Activated CD4-positive, alpha-beta memory T cell treated with anti-CD3 and anti-CD28 coated beads, Interleukin-2, amount 10 ng/mL, durations not matched to agents 7 days and 5 days (primary cell): Measurements from ENCODE around the gene SNX32. TPM values are rescaled to one million over a fixed set of nuclear protein-coding genes. Genes with fewer than 3 reads are reported as not detected.

Experiments used
- CTCF ChIA-PET: fragments of 350-600 bp; sonication (Branson Sonifier 250); formaldehyde crosslinking; loops from one replicate; lab custom pipeline; 2021; ENCODE audit warnings: antibody characterized with exemption, inconsistent platforms; lab: Charles Lee
- POLR2A ChIA-PET: fragments of 350-600 bp; sonication (Branson Sonifier 250); formaldehyde crosslinking; loops from one replicate; lab custom pipeline; 2021; ENCODE audit warnings: antibody characterized with exemption; lab: Charles Lee
- DNase-seq: peaks from one replicate; pipeline ENCODE4 v3.0.0-alpha.2; 2020
- H3K27ac Mint-ChIP-seq: one replicate; pipeline ENCODE4 v1.8.0; 2021; ENCODE audit warnings: mild to moderate bottlenecking, mixed read lengths
- H3K27me3 Mint-ChIP-seq: one replicate; pipeline ENCODE4 v1.8.0; 2021; ENCODE audit warnings: mixed read lengths
- H3K36me3 Mint-ChIP-seq: one replicate; pipeline ENCODE4 v1.8.0; 2021; ENCODE audit warnings: low read depth, mixed read lengths
- H3K4me1 Mint-ChIP-seq: one replicate; pipeline ENCODE4 v1.8.0; 2021; ENCODE audit warnings: mixed read lengths
- H3K4me3 Mint-ChIP-seq: one replicate; pipeline ENCODE4 v1.8.0; 2021; ENCODE audit warnings: mild to moderate bottlenecking, mixed read lengths
- H3K9me3 Mint-ChIP-seq: one replicate; pipeline ENCODE4 v1.8.0; 2021; ENCODE audit warnings: mixed read lengths
- total RNA-seq, 2 experiments: library from RNA; stranded (reverse); gene quantifications; one replicate each; pipeline ENCODE4 v1.2.3, GENCODE V29; 2021

Gene SNX32
- total RNA-seq, 2 experiments from 2014 or later = 0.83 to 1.6 TPM

GRCh38 chr11:65897020-65897471, 63.3 kb downstream of the SNX32 start:
- peaks cover 16% of the 10 kb centered on the region for H3K36me3 Mint-ChIP-seq
- DNase-seq = no peak
- ChIA-PET CTCF (interaction anchor here (0.6 to 3.2 kb wide), 4 partner anchors 8 to 91 kb away, joined by 3 to 73 read pairs (median 14); partner anchors contain the start of genes CCDC85B and FIBP), POLR2A (interaction anchor here (1.0 to 8.8 kb wide), 6 partner anchors 9 to 38 kb away, joined by 3 to 185 read pairs (median 12); partner anchors contain the start of genes C11orf68, CCDC85B, CFL1 and FIBP)
- H3K27ac Mint-ChIP-seq = peak overlapping the region; percentile 70
- no peaks in the 10 kb centered on the region for H3K9me3 Mint-ChIP-seq
- H3K27me3 Mint-ChIP-seq = peaks cover under 1% of the 10 kb centered on the region
- peak overlapping the region; percentile 46 for H3K4me3 Mint-ChIP-seq
- H3K4me1 Mint-ChIP-seq = peaks cover 72% of the 10 kb centered on the region

GRCh38 chr11:65898656-65899355, 65.0 kb downstream of the SNX32 start:
- POLR2A ChIA-PET = interaction anchor here (0.6 to 8.8 kb wide), 7 partner anchors 8 to 187 kb away, joined by 3 to 185 read pairs (median 4); partner anchors contain the start of genes C11orf68, CCDC85B, CFL1 and FIBP
- Mint-ChIP-seq H3K27me3 (peaks cover 4% of the 10 kb centered on the region), H3K9me3 (no peaks in the 10 kb centered on the region), H3K4me1 (peaks cover 64% of the 10 kb centered on the region), H3K27ac (peak overlapping the region; percentile 75), H3K4me3 (peak overlapping the region; percentile 78), H3K36me3 (peaks cover 16% of the 10 kb centered on the region)
- CTCF ChIA-PET = interaction anchor here (1.4 to 3.2 kb wide), 4 partner anchors 10 to 39 kb away, joined by 3 to 73 read pairs (median 13); partner anchors contain the start of genes CCDC85B, FIBP and MUS81
- no peak for DNase-seq

DNA sequence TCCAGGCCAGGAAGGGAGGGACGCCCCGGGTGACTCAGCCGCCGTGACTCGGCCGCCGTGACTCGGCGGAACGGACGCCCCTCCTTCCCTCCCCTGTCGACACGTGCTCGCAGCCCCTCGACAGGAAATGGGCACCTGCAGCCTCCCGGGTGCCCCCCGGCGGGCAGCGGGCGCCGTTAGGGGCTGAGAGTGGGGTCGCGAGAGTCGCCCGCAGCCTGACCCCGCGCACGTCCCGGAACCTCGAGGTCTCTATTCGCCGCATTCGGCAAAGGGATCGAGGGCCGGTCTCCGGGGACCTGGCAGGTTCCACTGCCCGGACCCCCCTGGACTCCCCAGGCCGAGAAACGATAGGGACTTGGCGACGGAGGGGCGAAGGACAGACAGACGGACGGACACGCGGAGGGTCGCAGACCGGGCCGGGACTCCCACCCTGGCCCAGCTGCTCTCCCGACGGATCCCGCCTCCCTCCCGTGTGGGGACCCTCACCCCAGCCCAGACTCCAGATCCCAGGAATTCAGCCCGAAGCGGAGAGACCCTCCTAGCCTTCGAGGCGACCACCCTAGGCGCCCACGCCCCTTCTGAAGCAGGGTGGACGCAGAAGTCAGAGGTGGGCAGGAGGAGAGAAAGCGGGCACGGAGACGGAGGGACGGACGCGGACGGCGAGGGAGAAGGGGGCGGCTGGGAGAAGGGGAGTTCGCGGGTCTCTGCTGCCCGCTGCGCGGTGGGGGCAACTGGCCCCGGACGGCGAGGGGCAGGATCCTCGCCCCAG, 65.8 kb downstream of the SNX32 start:
- CTCF ChIA-PET = interaction anchor here (1.3 to 4.0 kb wide), 6 partner anchors 11 to 188 kb away, joined by 3 to 73 read pairs (median 13); partner anchors contain the start of genes CCDC85B, FIBP and MUS81
- POLR2A ChIA-PET = interaction anchor here (1.3 to 8.8 kb wide), 9 partner anchors 11 to 187 kb away, joined by 3 to 185 read pairs (median 17); partner anchors contain the start of genes C11orf68, CCDC85B, CFL1 and DRAP1
- Mint-ChIP-seq H3K27ac (peak overlapping the region; percentile 66), H3K9me3 (no peaks in the 10 kb centered on the region), H3K27me3 (peaks cover 4% of the 10 kb centered on the region), H3K36me3 (peaks cover 13% of the 10 kb centered on the region), H3K4me1 (peaks cover 58% of the 10 kb centered on the region), H3K4me3 (peak overlapping the region; percentile 69)
- peak; percentile 77 for DNase-seq

GRCh38 chr11:65900125-65900898, 66.5 kb downstream of the SNX32 start, which contains the start of gene FOSL1:
Gene FOSL1 (minus strand): TSS chr11:65900388. CDS start chr11:65900339, 49 bp downstream.
- peak; percentile 93 for DNase-seq
- H3K27me3 Mint-ChIP-seq = peaks cover 4% of the 10 kb centered on the region
- ChIA-PET CTCF (interaction anchor here (0.6 to 4.0 kb wide), 6 partner anchors 8 to 189 kb away, joined by 3 to 56 read pairs (median 8); partner anchors contain the start of genes CCDC85B, FIBP and MUS81), POLR2A (interaction anchor here (0.8 to 8.8 kb wide), 15 partner anchors 9 to 111 kb away, joined by 3 to 185 read pairs (median 4); partner anchors contain the start of genes BANF1, C11orf68, CCDC85B and CFL1)
- peaks cover 55% of the 10 kb centered on the region for H3K4me1 Mint-ChIP-seq
- peaks cover 11% of the 10 kb centered on the region for H3K36me3 Mint-ChIP-seq
- peak within 1 kb of the TSS; percentile 69 for H3K4me3 Mint-ChIP-seq
- H3K9me3 Mint-ChIP-seq = no peaks in the 10 kb centered on the region
- peak within 1 kb of the TSS; percentile 73 for H3K27ac Mint-ChIP-seq

GRCh38 chr11:65900899-65901180, 67.1 kb downstream of the SNX32 start:
- peak overlapping the region; percentile 52 for H3K4me3 Mint-ChIP-seq
- ChIA-PET POLR2A (interaction anchor here (0.8 to 8.8 kb wide), 16 partner anchors 9 to 111 kb away, joined by 3 to 185 read pairs (median 4); partner anchors contain the start of genes BANF1, C11orf68, CCDC85B and CFL1), CTCF (interaction anchor here (0.6 to 4.0 kb wide), 7 partner anchors 9 to 190 kb away, joined by 3 to 56 read pairs (median 6); partner anchors contain the start of genes CCDC85B, FIBP and MUS81)
- H3K27me3 Mint-ChIP-seq = peaks cover 4% of the 10 kb centered on the region
- H3K4me1 Mint-ChIP-seq = peaks cover 51% of the 10 kb centered on the region
- no peaks in the 10 kb centered on the region for H3K9me3 Mint-ChIP-seq
- peaks cover 7% of the 10 kb centered on the region for H3K36me3 Mint-ChIP-seq
- peak overlapping the region; percentile 73 for H3K27ac Mint-ChIP-seq
- no peak for DNase-seq

DNA sequence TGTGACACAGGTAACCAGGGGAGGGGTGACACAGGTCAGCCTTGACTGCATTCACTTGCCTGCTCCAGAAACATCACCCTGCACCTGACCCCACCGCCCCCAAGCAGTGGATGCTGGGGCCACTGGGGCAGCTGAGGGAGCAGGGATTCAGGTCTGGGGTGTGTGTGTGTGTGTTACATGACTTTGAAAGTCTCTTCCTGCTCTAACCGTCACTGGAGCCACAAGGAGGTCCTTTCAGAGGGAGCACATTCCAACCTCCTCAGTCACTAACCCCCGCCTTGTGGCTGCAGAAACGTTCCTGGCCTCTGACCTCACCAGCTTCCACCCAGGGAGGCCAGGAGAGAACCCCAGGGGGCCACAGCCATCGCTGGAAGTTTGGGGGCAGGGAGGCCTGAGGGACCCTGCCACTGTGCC, 69.3 kb downstream of the SNX32 start:
- peaks cover 9% of the 10 kb centered on the region for H3K27me3 Mint-ChIP-seq
- ChIA-PET POLR2A (interaction anchor here (1.7 to 8.8 kb wide), 3 partner anchors 13 to 15 kb away, joined by 8 to 185 read pairs (median 41); partner anchors contain the start of genes C11orf68, CCDC85B, DRAP1 and FIBP), CTCF (interaction anchor here (1.0 to 4.0 kb wide), 2 partner anchors 10 to 14 kb away, joined by 3 to 56 read pairs; partner anchors contain the start of genes CCDC85B and FIBP)
- no peak overlapping the region for H3K27ac Mint-ChIP-seq
- peaks cover 32% of the 10 kb centered on the region for H3K4me1 Mint-ChIP-seq
- no peak overlapping the region for H3K4me3 Mint-ChIP-seq
- DNase-seq = no peak
- H3K36me3 Mint-ChIP-seq = no peaks in the 10 kb centered on the region
- H3K9me3 Mint-ChIP-seq = no peaks in the 10 kb centered on the region

Other genes starting within 250 kb of the SNX32 start
- 1 to 10 TPM in 1 of 2 experiments, under 1 TPM in 1; 0.80 to 1.0 TPM for gene KCNK7, start 238.2 kb upstream of the SNX32 start, total RNA-seq
- 10 to 100 TPM; 67.2 to 71.8 TPM for gene MAP3K11, start 219.7 kb upstream of the SNX32 start, total RNA-seq
- 10 to 100 TPM; 39.8 to 40.3 TPM for gene PCNX3, start 218.2 kb upstream of the SNX32 start, total RNA-seq
- gene SIPA1, start 195.9 kb upstream of the SNX32 start, total RNA-seq = 100 to 1,000 TPM; 201 to 205 TPM
- 100 to 1,000 TPM in 1 of 2 experiments, 10 to 100 TPM in 1; 91.2 to 102 TPM for gene RELA, start 171.0 kb upstream of the SNX32 start, total RNA-seq
- gene KAT5, start 121.7 kb upstream of the SNX32 start, total RNA-seq = 10 to 100 TPM; 62.6 to 63.0 TPM
- gene RNASEH2C, start 113.2 kb upstream of the SNX32 start, total RNA-seq = 10 to 100 TPM; 80.3 to 81.9 TPM
- gene AP5B1, start 53.0 kb upstream of the SNX32 start, total RNA-seq = 10 to 100 TPM; 21.2 to 21.5 TPM
- gene OVOL1, start 46.9 kb upstream of the SNX32 start, total RNA-seq = not detected
- 1,000 to 10,000 TPM; 1,733 to 1,734 TPM for gene CFL1, start 24.2 kb downstream of the SNX32 start, total RNA-seq
- 10 to 100 TPM; 86.9 to 91.9 TPM for gene MUS81, start 26.5 kb downstream of the SNX32 start, total RNA-seq
- gene EFEMP2, start 38.8 kb downstream of the SNX32 start, total RNA-seq = 10 to 100 TPM; 13.8 to 14.7 TPM
- 10 to 100 TPM; 75.9 to 80.5 TPM for gene CTSW, start 45.9 kb downstream of the SNX32 start, total RNA-seq
- gene FIBP, start 54.5 kb downstream of the SNX32 start, total RNA-seq = 10 to 100 TPM; 71.7 to 77.4 TPM
- gene CCDC85B, start 56.7 kb downstream of the SNX32 start, total RNA-seq = 10 to 100 TPM; 53.2 to 55.8 TPM
- 1 to 10 TPM; 4.5 to 5.0 TPM for gene FOSL1, start 66.4 kb downstream of the SNX32 start, total RNA-seq
- 10 to 100 TPM; 34.1 to 34.2 TPM for gene C11orf68, start 85.1 kb downstream of the SNX32 start, total RNA-seq
- 100 to 1,000 TPM; 162 to 180 TPM for gene DRAP1, start 85.5 kb downstream of the SNX32 start, total RNA-seq
- not detected for gene TSGA10IP, start 111.5 kb downstream of the SNX32 start, total RNA-seq
- gene SART1, start 127.8 kb downstream of the SNX32 start, total RNA-seq = 10 to 100 TPM; 59.5 to 61.5 TPM
- 10 to 100 TPM; 43.6 to 45.9 TPM for gene EIF1AD, start 168.2 kb downstream of the SNX32 start, total RNA-seq
- 100 to 1,000 TPM; 191 to 196 TPM for gene BANF1, start 168.5 kb downstream of the SNX32 start, total RNA-seq
- under 1 TPM; 0.30 to 0.65 TPM for gene CST6, start 178.0 kb downstream of the SNX32 start, total RNA-seq
- gene CATSPER1, start 192.5 kb downstream of the SNX32 start, total RNA-seq = under 1 TPM; 0.33 to 0.58 TPM
- gene GAL3ST3, start 215.2 kb downstream of the SNX32 start, total RNA-seq = not detected
- 100 to 1,000 TPM; 230 to 241 TPM for gene SF3B2, start 218.4 kb downstream of the SNX32 start, total RNA-seq
- gene PACS1, start 236.3 kb downstream of the SNX32 start, total RNA-seq = 10 to 100 TPM; 86.4 to 95.0 TPM